G401 (cell line): Measurements from ENCODE around the gene DYNC1I1. TPM values are rescaled to one million over a fixed set of nuclear protein-coding genes. Genes with fewer than 3 reads are reported as not detected.

Experiments
- DNase-seq: peaks from one replicate; pipeline ENCODE4 v3.0.0-alpha.2; 2015; ENCODE audit warnings: low spot score
- in situ Hi-C: cut with HindIII; loops from 2 replicates; pipeline ENCODE4 v1.10.0; 2016; ENCODE audit warnings: low sequenced_read_pairs, mixed read lengths
- total RNA-seq: library from RNA; depleted of rRNA; stranded (reverse); fragments of >200 nt; shearing (Covaris generic); gene quantifications from 2 replicates; pipeline ENCODE4 v1.2.3, GENCODE V29; 2014

The DYNC1I1 gene
- total RNA-seq, 1 experiment from 2014 or later: not detected

- in situ Hi-C loops: no loop called here
- DNase-seq: no peak
These were observed 12.4 kb downstream of the DYNC1I1 start for GRCh38 chr7:95784796-95785195.

GRCh38 chr7:95788258-95788657 lies 15.9 kb downstream of the DYNC1I1 start:
- in situ Hi-C loops: no loop called here
- DNase-seq: no peak

GRCh38 chr7:95788884-95789283 lies 16.5 kb downstream of the DYNC1I1 start:
- in situ Hi-C loops: no loop called here
- no peak for DNase-seq

- in situ Hi-C loops: no loop called here
- no peak for DNase-seq
These were observed 21.3 kb downstream of the DYNC1I1 start for GRCh38 chr7:95793658-95794057.

- DNase-seq: no peak
- in situ Hi-C loops: no loop called here
These were observed 22.7 kb downstream of the DYNC1I1 start for GRCh38 chr7:95794917-95795515.

- in situ Hi-C loops: no loop called here
- DNase-seq: no peak
These were observed 24.3 kb downstream of the DYNC1I1 start for GRCh38 chr7:95796617-95797016.

- in situ Hi-C loops: no loop called here
- no peak for DNase-seq
These were observed 26.1 kb downstream of the DYNC1I1 start for GRCh38 chr7:95798401-95798930.

- DNase-seq: no peak
- in situ Hi-C loops: no loop called here
These were observed 28.4 kb downstream of the DYNC1I1 start for GRCh38 chr7:95800787-95801186.

GRCh38 chr7:95802270-95802669 lies 29.9 kb downstream of the DYNC1I1 start:
- in situ Hi-C loops: no loop called here
- no peak for DNase-seq

- no peak for DNase-seq
- in situ Hi-C loops: no loop called here
These were observed 31.7 kb downstream of the DYNC1I1 start for GRCh38 chr7:95804052-95804451.

- DNase-seq: no peak
- in situ Hi-C loops: no loop called here
These were observed 33.6 kb downstream of the DYNC1I1 start for GRCh38 chr7:95805909-95806308.

GRCh38 chr7:95808396-95808795 lies 36.0 kb downstream of the DYNC1I1 start:
- DNase-seq: peak; percentile 59

GRCh38 chr7:95811846-95812445 lies 39.6 kb downstream of the DYNC1I1 start:
- peak; percentile 88 for DNase-seq
- in situ Hi-C loops: no loop called here

More at GRCh38 chr7:95808396-95808795, 36.0 kb downstream of the DYNC1I1 start:
- in situ Hi-C loops: no loop called here

- in situ Hi-C loops: no loop called here
- no peak for DNase-seq
These were observed 42.4 kb downstream of the DYNC1I1 start for GRCh38 chr7:95814721-95815120.

GRCh38 chr7:95817866-95818640 lies 45.7 kb downstream of the DYNC1I1 start:
- in situ Hi-C loops: no loop called here
- DNase-seq: no peak

- DNase-seq: no peak
- in situ Hi-C loops: no loop called here
These were observed 48.4 kb downstream of the DYNC1I1 start for GRCh38 chr7:95820778-95821177.

- in situ Hi-C loops: no loop called here
- DNase-seq: no peak
These were observed 50.4 kb downstream of the DYNC1I1 start for GRCh38 chr7:95822717-95823116.

- peak; percentile 73 for DNase-seq
- in situ Hi-C loops: no loop called here
These were observed 52.3 kb downstream of the DYNC1I1 start for GRCh38 chr7:95824616-95825015.

GRCh38 chr7:95828824-95829790 lies 56.8 kb downstream of the DYNC1I1 start:
- DNase-seq: no peak

More at GRCh38 chr7:95828824-95829790, 56.8 kb downstream of the DYNC1I1 start:
- in situ Hi-C loops: no loop called here
